HL-60 (cell line): ENCODE data around the gene RASA2.

Source experiments
- CTCF ChIP-seq: IDR thresholded peaks from one replicate; pipeline ENCODE4 v1.5.1; 2011; ENCODE audit warnings: low read length, control low read depth, inconsistent platforms; ENCODE audit not compliant: insufficient read depth
- GABPA ChIP-seq: IDR thresholded peaks from 2 replicates; pipeline ENCODE4 v1.6.1; 2012; ENCODE audit warnings: low read depth
- POLR2AphosphoS5 ChIP-seq: IDR thresholded peaks from 2 replicates; pipeline ENCODE4 v1.6.1; 2012; ENCODE audit warnings: low read depth
- REST ChIP-seq: IDR thresholded peaks from 2 replicates; pipeline ENCODE4 v1.6.1; 2012; ENCODE audit warnings: low read depth; ENCODE audit not compliant: insufficient replicate concordance
- SPI1 ChIP-seq: IDR thresholded peaks from 2 replicates; pipeline ENCODE4 v1.6.1; 2012; ENCODE audit warnings: low read depth, mild to moderate bottlenecking, borderline replicate concordance

DNA sequence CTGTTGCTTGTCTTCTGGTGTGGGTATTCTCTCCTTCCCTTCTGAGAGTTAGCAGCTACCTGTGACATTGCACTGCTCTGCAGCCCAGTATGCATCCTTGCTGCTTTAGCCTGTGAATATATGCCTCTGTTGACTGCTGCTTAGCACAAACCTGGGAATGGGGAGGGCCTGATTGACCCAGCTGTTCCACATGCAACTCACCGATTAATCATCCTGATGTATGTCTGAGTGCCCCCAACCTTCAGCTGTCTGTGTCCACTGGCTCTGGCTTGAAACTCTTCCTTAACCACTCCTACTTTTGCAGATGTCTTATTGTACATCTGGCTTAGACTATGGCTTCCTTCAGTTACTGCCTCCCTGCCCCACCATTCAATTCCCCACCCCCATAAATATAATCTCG, 119.1 kb downstream of the RASA2 start:
- TF ChIP-seq CTCF (no peak), POLR2AphosphoS5 (no peak), GABPA (no peak), REST (no peak), SPI1 (no peak)
